Activated CD8-positive, alpha-beta memory T cell treated with anti-CD3 and anti-CD28 coated beads, Interleukin-2, amount 50 U/mL, for 48 hours (primary cell): Measurements from ENCODE around the gene CLIC4.
"Not testable (repeated sequence)": the region's sequence is repeated elsewhere in the genome, so short reads cannot be mapped to it uniquely, and the experiment has no call there.

Source experiments
- DNase-seq: peaks from one replicate; pipeline ENCODE4 v3.0.0-alpha.2; 2020

The CLIC4 gene

GRCh38 chr1:24748191-24749121 is 3.2 kb downstream of the CLIC4 start:
- no peak for DNase-seq

- DNase-seq, result no peak
These were observed 4.0 kb downstream of the CLIC4 start for GRCh38 chr1:24749252-24749651.

GRCh38 chr1:24749886-24750285 is 4.6 kb downstream of the CLIC4 start:
- DNase-seq, result no peak

- no peak for DNase-seq
These were observed 6.6 kb downstream of the CLIC4 start for GRCh38 chr1:24751833-24752232.

GRCh38 chr1:24752305-24752704 is 7.1 kb downstream of the CLIC4 start:
- no peak for DNase-seq

- no peak for DNase-seq
These were observed 9.0 kb downstream of the CLIC4 start for GRCh38 chr1:24754229-24754628.

- DNase-seq, result not testable (repeated sequence)
These were observed 10.1 kb downstream of the CLIC4 start for GRCh38 chr1:24755323-24755722.

GRCh38 chr1:24756395-24756794 is 11.1 kb downstream of the CLIC4 start:
- no peak for DNase-seq

GRCh38 chr1:24759492-24759891 is 14.2 kb downstream of the CLIC4 start:
- no peak for DNase-seq

- DNase-seq, result no peak
These were observed 16.3 kb downstream of the CLIC4 start for GRCh38 chr1:24761582-24761981.

GRCh38 chr1:24762133-24762676 is 17.0 kb downstream of the CLIC4 start:
- no peak for DNase-seq

- DNase-seq, result no peak
These were observed 18.4 kb downstream of the CLIC4 start for GRCh38 chr1:24763671-24764070.

- DNase-seq, result no peak
These were observed 19.2 kb downstream of the CLIC4 start for GRCh38 chr1:24764439-24764838.

- DNase-seq, result no peak
These were observed 19.6 kb downstream of the CLIC4 start for GRCh38 chr1:24764848-24765247.

GRCh38 chr1:24765308-24765988 is 20.2 kb downstream of the CLIC4 start:
- no peak for DNase-seq

- no peak for DNase-seq
These were observed 22.1 kb downstream of the CLIC4 start for GRCh38 chr1:24767351-24767750.

- DNase-seq, result no peak
These were observed 23.8 kb downstream of the CLIC4 start for GRCh38 chr1:24768873-24769605.

GRCh38 chr1:24769656-24770651 is 24.7 kb downstream of the CLIC4 start:
- no peak for DNase-seq

- DNase-seq, result no peak
These were observed 25.6 kb downstream of the CLIC4 start for GRCh38 chr1:24770881-24771280.

GRCh38 chr1:24771574-24771973 is 26.3 kb downstream of the CLIC4 start:
- no peak for DNase-seq

- no peak for DNase-seq
These were observed 28.4 kb downstream of the CLIC4 start for GRCh38 chr1:24773618-24774017.

- no peak for DNase-seq
These were observed 30.1 kb downstream of the CLIC4 start for GRCh38 chr1:24775348-24775747.
